ENCODE data around the gene OR51B4.
"Not testable (repeated sequence)": the region's sequence is repeated elsewhere in the genome, so short reads cannot be mapped to it uniquely, and the experiment has no call there.

DNA sequence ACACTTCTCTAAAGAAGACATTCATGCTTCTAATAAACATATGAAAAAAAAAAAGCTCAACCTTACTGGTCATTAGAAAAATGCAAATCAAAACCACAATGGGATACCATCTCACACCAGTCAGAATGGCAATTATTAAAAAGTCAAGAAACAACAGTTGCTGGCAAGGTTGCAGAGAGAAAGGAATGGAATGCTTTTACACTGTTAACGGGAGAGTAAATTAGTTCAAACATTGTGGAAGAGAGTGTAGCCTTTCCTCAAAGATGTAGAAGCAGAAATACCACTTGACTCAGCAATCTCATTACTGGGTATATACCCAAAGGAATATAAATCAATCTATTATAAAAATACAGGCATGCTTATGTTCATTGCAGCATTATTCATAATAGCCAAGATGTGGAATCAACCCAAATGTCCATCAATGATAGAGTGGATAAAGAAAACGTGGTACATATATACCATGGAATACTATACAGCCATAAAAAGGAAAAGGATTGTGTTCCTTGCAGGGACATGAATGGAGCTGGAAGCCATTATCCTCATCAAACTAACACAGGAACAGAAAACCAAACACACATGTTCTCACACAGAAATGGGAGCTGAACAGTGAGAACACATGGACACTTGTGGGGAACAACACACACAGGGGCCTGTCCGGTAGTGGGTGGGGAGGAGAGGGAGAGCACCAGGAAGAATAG lies 11.7 kb upstream of the OR51B4 start:
- not testable (repeated sequence) for TF ChIP-seq EZH2 (IDR thresholded peaks at IDR 0.05); SIN3A (IDR thresholded peaks at IDR 0.05; ENCODE audit: low read depth); ZFX (IDR thresholded peaks at IDR 0.05); POLR2AphosphoS5 (IDR thresholded peaks at IDR 0.05; ENCODE audit: low read depth, low read length); JUND (IDR thresholded peaks at IDR 0.05); ZNF274 (IDR thresholded peaks at IDR 0.05; ENCODE audit: low read depth, low read length); POLR2A (IDR thresholded peaks at IDR 0.05; ENCODE audit: borderline replicate concordance, extremely low read depth, insufficient read depth, insufficient read length); RAD21 (IDR thresholded peaks at IDR 0.05; ENCODE audit: low read depth); CEBPB (IDR thresholded peaks at IDR 0.05; ENCODE audit: low read depth); YY1 (IDR thresholded peaks at IDR 0.05; ENCODE audit: extremely low read depth, insufficient replicate concordance, low read depth, low read length); EZH2phosphoT487 (IDR thresholded peaks at IDR 0.05; ENCODE audit: borderline replicate concordance)
- TF ChIP-seq, protein P1, sequence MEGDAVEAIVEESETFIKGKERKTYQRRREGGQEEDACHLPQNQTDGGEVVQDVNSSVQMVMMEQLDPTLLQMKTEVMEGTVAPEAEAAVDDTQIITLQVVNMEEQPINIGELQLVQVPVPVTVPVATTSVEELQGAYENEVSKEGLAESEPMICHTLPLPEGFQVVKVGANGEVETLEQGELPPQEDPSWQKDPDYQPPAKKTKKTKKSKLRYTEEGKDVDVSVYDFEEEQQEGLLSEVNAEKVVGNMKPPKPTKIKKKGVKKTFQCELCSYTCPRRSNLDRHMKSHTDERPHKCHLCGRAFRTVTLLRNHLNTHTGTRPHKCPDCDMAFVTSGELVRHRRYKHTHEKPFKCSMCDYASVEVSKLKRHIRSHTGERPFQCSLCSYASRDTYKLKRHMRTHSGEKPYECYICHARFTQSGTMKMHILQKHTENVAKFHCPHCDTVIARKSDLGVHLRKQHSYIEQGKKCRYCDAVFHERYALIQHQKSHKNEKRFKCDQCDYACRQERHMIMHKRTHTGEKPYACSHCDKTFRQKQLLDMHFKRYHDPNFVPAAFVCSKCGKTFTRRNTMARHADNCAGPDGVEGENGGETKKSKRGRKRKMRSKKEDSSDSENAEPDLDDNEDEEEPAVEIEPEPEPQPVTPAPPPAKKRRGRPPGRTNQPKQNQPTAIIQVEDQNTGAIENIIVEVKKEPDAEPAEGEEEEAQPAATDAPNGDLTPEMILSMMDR (IDR thresholded peaks at IDR 0.05 in 2 of 3, conservative IDR thresholded peaks at IDR 0.05 in 1 of 3; ENCODE audit: borderline replicate concordance in 1 of 3, insufficient read depth in 1 of 3, low read depth in 2 of 3, low read length in 2 of 3): not testable (repeated sequence)
- TF ChIP-seq, protein P2, sequence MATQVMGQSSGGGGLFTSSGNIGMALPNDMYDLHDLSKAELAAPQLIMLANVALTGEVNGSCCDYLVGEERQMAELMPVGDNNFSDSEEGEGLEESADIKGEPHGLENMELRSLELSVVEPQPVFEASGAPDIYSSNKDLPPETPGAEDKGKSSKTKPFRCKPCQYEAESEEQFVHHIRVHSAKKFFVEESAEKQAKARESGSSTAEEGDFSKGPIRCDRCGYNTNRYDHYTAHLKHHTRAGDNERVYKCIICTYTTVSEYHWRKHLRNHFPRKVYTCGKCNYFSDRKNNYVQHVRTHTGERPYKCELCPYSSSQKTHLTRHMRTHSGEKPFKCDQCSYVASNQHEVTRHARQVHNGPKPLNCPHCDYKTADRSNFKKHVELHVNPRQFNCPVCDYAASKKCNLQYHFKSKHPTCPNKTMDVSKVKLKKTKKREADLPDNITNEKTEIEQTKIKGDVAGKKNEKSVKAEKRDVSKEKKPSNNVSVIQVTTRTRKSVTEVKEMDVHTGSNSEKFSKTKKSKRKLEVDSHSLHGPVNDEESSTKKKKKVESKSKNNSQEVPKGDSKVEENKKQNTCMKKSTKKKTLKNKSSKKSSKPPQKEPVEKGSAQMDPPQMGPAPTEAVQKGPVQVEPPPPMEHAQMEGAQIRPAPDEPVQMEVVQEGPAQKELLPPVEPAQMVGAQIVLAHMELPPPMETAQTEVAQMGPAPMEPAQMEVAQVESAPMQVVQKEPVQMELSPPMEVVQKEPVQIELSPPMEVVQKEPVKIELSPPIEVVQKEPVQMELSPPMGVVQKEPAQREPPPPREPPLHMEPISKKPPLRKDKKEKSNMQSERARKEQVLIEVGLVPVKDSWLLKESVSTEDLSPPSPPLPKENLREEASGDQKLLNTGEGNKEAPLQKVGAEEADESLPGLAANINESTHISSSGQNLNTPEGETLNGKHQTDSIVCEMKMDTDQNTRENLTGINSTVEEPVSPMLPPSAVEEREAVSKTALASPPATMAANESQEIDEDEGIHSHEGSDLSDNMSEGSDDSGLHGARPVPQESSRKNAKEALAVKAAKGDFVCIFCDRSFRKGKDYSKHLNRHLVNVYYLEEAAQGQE (IDR thresholded peaks at IDR 0.05; ENCODE audit: low read depth): not testable (repeated sequence)
- TF ChIP-seq, protein P3, sequence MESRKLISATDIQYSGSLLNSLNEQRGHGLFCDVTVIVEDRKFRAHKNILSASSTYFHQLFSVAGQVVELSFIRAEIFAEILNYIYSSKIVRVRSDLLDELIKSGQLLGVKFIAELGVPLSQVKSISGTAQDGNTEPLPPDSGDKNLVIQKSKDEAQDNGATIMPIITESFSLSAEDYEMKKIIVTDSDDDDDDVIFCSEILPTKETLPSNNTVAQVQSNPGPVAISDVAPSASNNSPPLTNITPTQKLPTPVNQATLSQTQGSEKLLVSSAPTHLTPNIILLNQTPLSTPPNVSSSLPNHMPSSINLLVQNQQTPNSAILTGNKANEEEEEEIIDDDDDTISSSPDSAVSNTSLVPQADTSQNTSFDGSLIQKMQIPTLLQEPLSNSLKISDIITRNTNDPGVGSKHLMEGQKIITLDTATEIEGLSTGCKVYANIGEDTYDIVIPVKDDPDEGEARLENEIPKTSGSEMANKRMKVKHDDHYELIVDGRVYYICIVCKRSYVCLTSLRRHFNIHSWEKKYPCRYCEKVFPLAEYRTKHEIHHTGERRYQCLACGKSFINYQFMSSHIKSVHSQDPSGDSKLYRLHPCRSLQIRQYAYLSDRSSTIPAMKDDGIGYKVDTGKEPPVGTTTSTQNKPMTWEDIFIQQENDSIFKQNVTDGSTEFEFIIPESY (IDR thresholded peaks at IDR 0.05; ENCODE audit: extremely low read depth, insufficient replicate concordance, low read length): not testable (repeated sequence)
